ENCODE measurements around the gene MAML1. TPM values are rescaled to one million over a fixed set of nuclear protein-coding genes. Genes with fewer than 3 reads are reported as not detected.
"Not testable (repeated sequence)": the region's sequence is repeated elsewhere in the genome, so short reads cannot be mapped to it uniquely, and the experiment has no call there.

Gene MAML1
- polyA plus RNA-seq, 1 donor from 2014 or later = 6.8 TPM

DNA sequence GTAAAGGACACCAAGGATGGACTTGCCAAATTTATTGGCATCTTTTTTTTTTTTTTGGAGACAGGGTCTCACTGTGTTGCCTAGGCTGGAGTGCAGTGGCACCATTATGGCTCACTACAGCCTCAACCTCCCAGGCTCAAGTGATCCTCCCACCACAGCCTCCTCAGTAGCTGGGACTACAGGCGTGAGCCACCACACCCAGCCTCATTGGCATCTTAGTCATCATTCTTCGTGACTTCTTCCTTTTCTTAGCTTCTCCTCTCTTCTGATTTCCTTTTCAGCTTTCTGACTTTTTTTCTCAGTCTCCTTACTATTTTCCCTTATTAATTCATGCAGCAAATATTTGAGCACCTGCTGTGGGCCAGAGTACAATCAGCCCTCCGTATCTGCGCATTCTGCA, 6.1 kb downstream of the MAML1 start:
- Histone ChIP-seq H3K9me3 (ENCODE audit: low read length) (no peaks in the 10 kb centered on the region), H3K9ac (ENCODE audit: low read length) (no peak overlapping the region), H3K4me3 (ENCODE audit: low read length) (no peak overlapping the region), H3K27ac (ENCODE audit: low read length) (no peak overlapping the region), H3F3A (ENCODE audit: insufficient read depth, low read length, poor library complexity, severe bottlenecking) (peaks cover 4% of the 10 kb centered on the region), H3K4me2 (ENCODE audit: low read length) (no peak overlapping the region), H3K9me2 (ENCODE audit: insufficient read depth, low read length) (no peaks in the 10 kb centered on the region), H4K20me1 (ENCODE audit: insufficient read depth) (peaks cover 8% of the 10 kb centered on the region), H3K36me3 (ENCODE audit: insufficient read depth, low read length) (no peaks in the 10 kb centered on the region), H3K79me2 (replicated peaks; ENCODE audit: insufficient read depth, low read length) (peaks cover 91% of the 10 kb centered on the region), H2AFZ (ENCODE audit: low read depth, low read length) (no peak overlapping the region), H3K27me3 (ENCODE audit: insufficient read depth, low read depth, low read length) (no peaks in the 10 kb centered on the region)
- TF ChIP-seq POLR2AphosphoS5 (IDR thresholded peaks at IDR 0.05) = no peak
- TF ChIP-seq, protein P1, sequence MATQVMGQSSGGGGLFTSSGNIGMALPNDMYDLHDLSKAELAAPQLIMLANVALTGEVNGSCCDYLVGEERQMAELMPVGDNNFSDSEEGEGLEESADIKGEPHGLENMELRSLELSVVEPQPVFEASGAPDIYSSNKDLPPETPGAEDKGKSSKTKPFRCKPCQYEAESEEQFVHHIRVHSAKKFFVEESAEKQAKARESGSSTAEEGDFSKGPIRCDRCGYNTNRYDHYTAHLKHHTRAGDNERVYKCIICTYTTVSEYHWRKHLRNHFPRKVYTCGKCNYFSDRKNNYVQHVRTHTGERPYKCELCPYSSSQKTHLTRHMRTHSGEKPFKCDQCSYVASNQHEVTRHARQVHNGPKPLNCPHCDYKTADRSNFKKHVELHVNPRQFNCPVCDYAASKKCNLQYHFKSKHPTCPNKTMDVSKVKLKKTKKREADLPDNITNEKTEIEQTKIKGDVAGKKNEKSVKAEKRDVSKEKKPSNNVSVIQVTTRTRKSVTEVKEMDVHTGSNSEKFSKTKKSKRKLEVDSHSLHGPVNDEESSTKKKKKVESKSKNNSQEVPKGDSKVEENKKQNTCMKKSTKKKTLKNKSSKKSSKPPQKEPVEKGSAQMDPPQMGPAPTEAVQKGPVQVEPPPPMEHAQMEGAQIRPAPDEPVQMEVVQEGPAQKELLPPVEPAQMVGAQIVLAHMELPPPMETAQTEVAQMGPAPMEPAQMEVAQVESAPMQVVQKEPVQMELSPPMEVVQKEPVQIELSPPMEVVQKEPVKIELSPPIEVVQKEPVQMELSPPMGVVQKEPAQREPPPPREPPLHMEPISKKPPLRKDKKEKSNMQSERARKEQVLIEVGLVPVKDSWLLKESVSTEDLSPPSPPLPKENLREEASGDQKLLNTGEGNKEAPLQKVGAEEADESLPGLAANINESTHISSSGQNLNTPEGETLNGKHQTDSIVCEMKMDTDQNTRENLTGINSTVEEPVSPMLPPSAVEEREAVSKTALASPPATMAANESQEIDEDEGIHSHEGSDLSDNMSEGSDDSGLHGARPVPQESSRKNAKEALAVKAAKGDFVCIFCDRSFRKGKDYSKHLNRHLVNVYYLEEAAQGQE (IDR thresholded peaks at IDR 0.05; ENCODE audit: borderline replicate concordance) = no peak
- no peak for TF ChIP-seq TAF1 (IDR thresholded peaks at IDR 0.05; ENCODE audit: low read depth)
- no peak for TF ChIP-seq SMC3 (conservative IDR thresholded peaks at IDR 0.05; ENCODE audit: poor library complexity)
- TF ChIP-seq MXI1 (conservative IDR thresholded peaks at IDR 0.05; ENCODE audit: poor library complexity, severe bottlenecking) = no peak
- TF ChIP-seq EP300 (conservative IDR thresholded peaks at IDR 0.05; ENCODE audit: poor library complexity, severe bottlenecking) = no peak
- TF ChIP-seq RAD21 (conservative IDR thresholded peaks at IDR 0.05) = no peak
- TF ChIP-seq EZH2 (IDR thresholded peaks at IDR 0.05; ENCODE audit: borderline replicate concordance, insufficient read depth, low read length, poor library complexity, severe bottlenecking) = no peak
- TF ChIP-seq, protein P2, sequence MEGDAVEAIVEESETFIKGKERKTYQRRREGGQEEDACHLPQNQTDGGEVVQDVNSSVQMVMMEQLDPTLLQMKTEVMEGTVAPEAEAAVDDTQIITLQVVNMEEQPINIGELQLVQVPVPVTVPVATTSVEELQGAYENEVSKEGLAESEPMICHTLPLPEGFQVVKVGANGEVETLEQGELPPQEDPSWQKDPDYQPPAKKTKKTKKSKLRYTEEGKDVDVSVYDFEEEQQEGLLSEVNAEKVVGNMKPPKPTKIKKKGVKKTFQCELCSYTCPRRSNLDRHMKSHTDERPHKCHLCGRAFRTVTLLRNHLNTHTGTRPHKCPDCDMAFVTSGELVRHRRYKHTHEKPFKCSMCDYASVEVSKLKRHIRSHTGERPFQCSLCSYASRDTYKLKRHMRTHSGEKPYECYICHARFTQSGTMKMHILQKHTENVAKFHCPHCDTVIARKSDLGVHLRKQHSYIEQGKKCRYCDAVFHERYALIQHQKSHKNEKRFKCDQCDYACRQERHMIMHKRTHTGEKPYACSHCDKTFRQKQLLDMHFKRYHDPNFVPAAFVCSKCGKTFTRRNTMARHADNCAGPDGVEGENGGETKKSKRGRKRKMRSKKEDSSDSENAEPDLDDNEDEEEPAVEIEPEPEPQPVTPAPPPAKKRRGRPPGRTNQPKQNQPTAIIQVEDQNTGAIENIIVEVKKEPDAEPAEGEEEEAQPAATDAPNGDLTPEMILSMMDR (IDR thresholded peaks at IDR 0.05; ENCODE audit: poor library complexity, severe bottlenecking) = no peak

DNA sequence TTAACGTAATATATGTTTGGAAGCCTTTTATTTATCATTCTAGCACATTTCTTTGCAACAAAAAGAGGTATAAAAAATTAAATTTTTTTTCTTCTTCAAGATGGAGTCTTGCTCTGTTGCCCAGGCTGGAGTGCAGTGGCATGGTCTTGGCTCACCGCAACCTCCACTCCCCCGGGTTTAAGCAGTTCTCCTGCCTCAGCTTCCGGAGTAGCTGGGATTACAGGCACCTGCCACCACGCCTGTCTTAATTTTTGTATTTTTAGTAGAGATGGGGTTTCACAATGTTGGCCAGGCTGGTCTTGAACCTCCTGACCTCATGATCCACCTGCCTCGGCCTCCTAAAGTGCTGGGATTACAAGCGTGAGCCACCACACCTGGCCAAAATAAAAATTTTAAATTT, 11.5 kb downstream of the MAML1 start:
- H3K9me3 ChIP-seq (ENCODE audit: low read length); H3K27ac ChIP-seq (ENCODE audit: low read length); H4K20me1 ChIP-seq (ENCODE audit: insufficient read depth); H3F3A ChIP-seq (ENCODE audit: insufficient read depth, low read length, poor library complexity, severe bottlenecking); H3K36me3 ChIP-seq (ENCODE audit: insufficient read depth, low read length); H3K9me2 ChIP-seq (ENCODE audit: insufficient read depth, low read length); H3K4me2 ChIP-seq (ENCODE audit: low read length); H3K4me3 ChIP-seq (ENCODE audit: low read length); H2AFZ ChIP-seq (ENCODE audit: low read depth, low read length); H3K27me3 ChIP-seq (ENCODE audit: insufficient read depth, low read depth, low read length); H3K9ac ChIP-seq (ENCODE audit: low read length): not testable (repeated sequence)
- H3K79me2 ChIP-seq (replicated peaks; ENCODE audit: insufficient read depth, low read length) = peaks cover 73% of the 10 kb centered on the region

DNA sequence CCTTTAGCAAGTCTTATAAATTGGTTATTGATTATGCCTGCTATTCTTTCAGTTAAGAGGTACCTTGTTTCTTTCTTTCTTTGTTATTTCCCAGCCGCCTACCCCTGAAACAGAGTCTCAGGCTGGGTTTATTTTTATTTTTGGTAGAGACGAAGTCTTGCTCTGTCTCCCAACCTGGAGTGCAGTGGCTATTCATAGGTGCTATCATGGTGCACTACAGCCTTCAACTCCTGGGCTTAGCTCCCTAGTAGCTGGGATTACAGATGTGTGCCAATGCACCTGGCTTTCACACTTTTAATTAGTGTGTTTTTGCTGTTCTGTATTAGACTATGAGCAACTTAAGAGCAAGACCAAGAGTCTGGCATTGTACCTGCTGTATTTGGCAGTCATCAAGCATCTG, 14.2 kb downstream of the MAML1 start:
- H3K9me2 ChIP-seq (ENCODE audit: insufficient read depth, low read length) = no peaks in the 10 kb centered on the region
- no peak overlapping the region for H3K4me3 ChIP-seq (ENCODE audit: low read length)
- no peak overlapping the region for H3K27ac ChIP-seq (ENCODE audit: low read length)
- H4K20me1 ChIP-seq (ENCODE audit: insufficient read depth) = no peaks in the 10 kb centered on the region
- TF ChIP-seq RAD21 (conservative IDR thresholded peaks at IDR 0.05) = no peak
- no peak for TF ChIP-seq POLR2AphosphoS5 (IDR thresholded peaks at IDR 0.05)
- TF ChIP-seq MXI1 (conservative IDR thresholded peaks at IDR 0.05; ENCODE audit: poor library complexity, severe bottlenecking) = no peak
- TF ChIP-seq EP300 (conservative IDR thresholded peaks at IDR 0.05; ENCODE audit: poor library complexity, severe bottlenecking) = no peak
- no peak for TF ChIP-seq EZH2 (IDR thresholded peaks at IDR 0.05; ENCODE audit: borderline replicate concordance, insufficient read depth, low read length, poor library complexity, severe bottlenecking)
- TF ChIP-seq, protein P2 (IDR thresholded peaks at IDR 0.05; ENCODE audit: poor library complexity, severe bottlenecking) = no peak
- no peak for TF ChIP-seq TAF1 (IDR thresholded peaks at IDR 0.05; ENCODE audit: low read depth)
- no peak for TF ChIP-seq SMC3 (conservative IDR thresholded peaks at IDR 0.05; ENCODE audit: poor library complexity)
- TF ChIP-seq, protein P1 (IDR thresholded peaks at IDR 0.05; ENCODE audit: borderline replicate concordance) = no peak
- peaks cover 6% of the 10 kb centered on the region for H3K36me3 ChIP-seq (ENCODE audit: insufficient read depth, low read length)
- H2AFZ ChIP-seq (ENCODE audit: low read depth, low read length) = no peak overlapping the region
- no peaks in the 10 kb centered on the region for H3K27me3 ChIP-seq (ENCODE audit: insufficient read depth, low read depth, low read length)
- no peaks in the 10 kb centered on the region for H3F3A ChIP-seq (ENCODE audit: insufficient read depth, low read length, poor library complexity, severe bottlenecking)
- H3K9ac ChIP-seq (ENCODE audit: low read length) = no peak overlapping the region
- no peak overlapping the region for H3K4me2 ChIP-seq (ENCODE audit: low read length)
- H3K79me2 ChIP-seq (replicated peaks; ENCODE audit: insufficient read depth, low read length) = peaks cover 69% of the 10 kb centered on the region
- H3K9me3 ChIP-seq (ENCODE audit: low read length) = no peaks in the 10 kb centered on the region

Measured in neural cell (in vitro differentiated cells).